ENCODE data around the gene ASPHD1. TPM values are rescaled to one million over a fixed set of nuclear protein-coding genes. Genes with fewer than 3 reads are reported as not detected.

ASPHD1 gene
- total RNA-seq, 1 experiment from 2014 or later: 2.0 TPM

- H3K4me1 ChIP-seq (ENCODE audit: insufficient read depth, low read length, poor library complexity, severe bottlenecking): no peaks in the 10 kb centered on the region
- no peak overlapping the region for H3K4me3 ChIP-seq (ENCODE audit: low read depth, low read length, poor library complexity, severe bottlenecking)
- intact Hi-C loops (cut with micrococcal nuclease; ENCODE audit: unreplicated experiment): no loop called here
- TF ChIP-seq CTCF (conservative IDR thresholded peaks at IDR 0.05; ENCODE audit: low read depth, low read length): no peak
- ChIA-PET CTCF (no interaction called here), POLR2A (ENCODE audit: low non-redundant PET) (no interaction called here)
- no TSS peak for BruUV-seq (replicated peaks)
- H3K27me3 ChIP-seq (replicated peaks; ENCODE audit: insufficient read depth, low read depth, low read length, poor library complexity): no peaks in the 10 kb centered on the region
- DNase-seq (ENCODE audit: low spot score): no peak
- H3K36me3 ChIP-seq (ENCODE audit: insufficient read depth, low read length, poor library complexity, severe bottlenecking): no peaks in the 10 kb centered on the region
- no peaks in the 10 kb centered on the region for H3K9me3 ChIP-seq (ENCODE audit: low read depth, low read length, poor library complexity, severe bottlenecking)
- H3K27ac ChIP-seq (ENCODE audit: low read depth, low read length, poor library complexity, severe bottlenecking): no peak overlapping the region
Observed at GRCh38 chr16:29913514-29913913, 13.2 kb downstream of the ASPHD1 start.

DNA sequence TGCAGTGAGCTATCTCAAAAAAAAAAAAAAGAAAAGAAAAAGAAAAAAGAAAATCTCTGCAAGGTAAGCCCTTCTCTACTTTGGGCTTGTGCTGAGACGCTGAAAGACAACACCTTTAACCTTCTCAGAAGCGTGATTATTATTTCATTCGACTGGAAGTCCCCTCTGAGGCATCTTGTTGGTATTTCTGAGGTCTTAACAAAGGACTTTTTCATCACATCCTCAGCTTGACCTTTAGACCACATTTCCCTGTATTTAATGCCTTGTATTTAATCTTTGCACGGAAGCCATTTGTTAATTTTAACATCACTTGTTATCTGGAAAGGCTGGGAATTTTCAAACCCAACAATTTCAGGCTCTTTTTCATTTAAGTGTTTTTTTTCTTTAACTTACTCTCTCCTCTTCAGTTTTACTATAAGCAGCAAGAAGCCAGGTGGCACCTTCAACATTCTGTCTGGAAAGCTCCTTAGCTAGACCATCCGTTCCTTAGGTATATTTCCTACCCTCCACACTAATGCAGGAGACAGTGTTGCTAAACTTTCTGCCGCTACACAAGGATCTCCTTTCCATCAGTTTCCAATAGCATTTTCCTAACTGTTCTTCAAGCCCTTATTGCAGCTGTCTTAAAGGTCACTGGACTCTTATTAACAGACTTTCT lies 15.4 kb downstream of the ASPHD1 start:
- Histone ChIP-seq H3K4me3 (ENCODE audit: low read depth, low read length, poor library complexity, severe bottlenecking) (no peak overlapping the region), H3K4me1 (ENCODE audit: insufficient read depth, low read length, poor library complexity, severe bottlenecking) (no peaks in the 10 kb centered on the region), H3K27me3 (replicated peaks; ENCODE audit: insufficient read depth, low read depth, low read length, poor library complexity) (no peaks in the 10 kb centered on the region), H3K27ac (ENCODE audit: low read depth, low read length, poor library complexity, severe bottlenecking) (no peak overlapping the region), H3K36me3 (ENCODE audit: insufficient read depth, low read length, poor library complexity, severe bottlenecking) (peaks cover 9% of the 10 kb centered on the region), H3K9me3 (ENCODE audit: low read depth, low read length, poor library complexity, severe bottlenecking) (no peaks in the 10 kb centered on the region)
- POLR2A ChIA-PET (ENCODE audit: low non-redundant PET): no interaction called here
- intact Hi-C loops (cut with micrococcal nuclease; ENCODE audit: unreplicated experiment): no loop called here
- CTCF ChIA-PET: no interaction called here
- DNase-seq (ENCODE audit: low spot score): no peak
- TF ChIP-seq EZH2 (IDR thresholded peaks at IDR 0.05; ENCODE audit: borderline replicate concordance, low read depth, low read length, poor library complexity, severe bottlenecking) (no peak), CTCF (conservative IDR thresholded peaks at IDR 0.05; ENCODE audit: low read depth, low read length) (no peak)
- no TSS peak for BruUV-seq (replicated peaks)

- intact Hi-C loops (cut with micrococcal nuclease; ENCODE audit: unreplicated experiment): no loop called here
- TF ChIP-seq EZH2 (IDR thresholded peaks at IDR 0.05; ENCODE audit: borderline replicate concordance, low read depth, low read length, poor library complexity, severe bottlenecking) (no peak), CTCF (conservative IDR thresholded peaks at IDR 0.05; ENCODE audit: low read depth, low read length) (no peak)
- no peak overlapping the region for H3K4me3 ChIP-seq (ENCODE audit: low read depth, low read length, poor library complexity, severe bottlenecking)
- H3K36me3 ChIP-seq (ENCODE audit: insufficient read depth, low read length, poor library complexity, severe bottlenecking): peaks cover 9% of the 10 kb centered on the region
- no TSS peak for BruUV-seq (replicated peaks)
- no peaks in the 10 kb centered on the region for H3K27me3 ChIP-seq (replicated peaks; ENCODE audit: insufficient read depth, low read depth, low read length, poor library complexity)
- H3K27ac ChIP-seq (ENCODE audit: low read depth, low read length, poor library complexity, severe bottlenecking): no peak overlapping the region
- CTCF ChIA-PET: no interaction called here
- H3K4me1 ChIP-seq (ENCODE audit: insufficient read depth, low read length, poor library complexity, severe bottlenecking): no peaks in the 10 kb centered on the region
- no peaks in the 10 kb centered on the region for H3K9me3 ChIP-seq (ENCODE audit: low read depth, low read length, poor library complexity, severe bottlenecking)
- DNase-seq (ENCODE audit: low spot score): no peak
- POLR2A ChIA-PET (ENCODE audit: low non-redundant PET): no interaction called here
Observed at GRCh38 chr16:29916979-29917378, 16.7 kb downstream of the ASPHD1 start.

Data from A673 (cell line).